Activated CD4-positive, alpha-beta T cell treated with anti-CD3 and anti-CD28 coated beads, Interleukin-2, amount 50 U/mL, for 24 hours (primary cell): ENCODE measurements around the gene OSBPL8.

Experiments used
- DNase-seq, 2 donors: peaks; one replicate each; pipeline ENCODE4 v3.0.0-alpha.2; 2020; ENCODE audit warnings: low read depth in 1 of 2, low spot score in 1 of 2

OSBPL8 gene

DNA sequence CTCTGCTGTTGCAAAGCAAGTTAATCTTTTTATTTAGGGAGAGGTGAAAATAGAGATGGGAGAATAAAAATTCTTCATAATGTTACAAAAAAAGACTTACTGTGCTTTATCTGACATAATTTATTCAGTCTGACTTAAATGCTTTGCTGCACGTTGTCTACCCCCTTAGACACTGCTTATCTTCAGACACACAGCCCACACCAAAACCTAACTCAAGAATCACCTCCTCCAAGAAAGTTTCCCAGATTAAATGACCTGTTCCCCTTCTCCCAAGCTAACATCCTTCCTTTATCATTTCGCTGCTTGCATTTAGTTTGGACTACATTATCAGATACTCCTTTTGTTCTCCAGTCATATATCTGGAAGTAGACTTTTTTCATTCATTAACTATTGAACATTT is 3.8 kb downstream of the OSBPL8 start:
- DNase-seq, result no peak

DNA sequence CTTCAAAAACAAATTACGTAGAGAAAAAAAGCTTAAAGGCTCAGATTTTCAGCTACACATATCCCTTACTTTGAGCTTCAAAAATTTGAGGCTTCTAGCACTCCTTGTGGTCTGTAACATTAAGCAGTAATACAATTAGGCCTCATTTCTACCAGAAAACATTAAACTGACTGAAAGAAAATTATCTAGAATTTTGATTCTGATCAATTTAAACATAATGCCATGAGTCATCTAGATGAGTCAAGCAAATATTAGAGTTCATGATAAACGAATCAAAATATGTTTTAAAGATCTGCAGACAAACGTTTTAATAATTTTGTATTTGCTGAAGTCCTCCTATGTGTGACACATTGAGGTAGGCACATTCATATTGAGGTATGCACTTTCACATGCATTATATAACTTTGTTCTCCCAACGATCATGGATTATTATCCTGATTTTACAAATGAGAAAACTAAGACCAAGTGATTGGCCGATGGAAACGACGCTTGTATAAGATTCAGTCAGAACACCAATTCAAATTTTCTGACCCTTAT is 4.3 kb downstream of the OSBPL8 start:
- DNase-seq, result no peak

GRCh38 chr12:76554405-76555230 is 5.0 kb downstream of the OSBPL8 start:
- DNase-seq, result no peak

- DNase-seq, result no peak
Observed at GRCh38 chr12:76552343-76552938, 7.1 kb downstream of the OSBPL8 start.

DNA sequence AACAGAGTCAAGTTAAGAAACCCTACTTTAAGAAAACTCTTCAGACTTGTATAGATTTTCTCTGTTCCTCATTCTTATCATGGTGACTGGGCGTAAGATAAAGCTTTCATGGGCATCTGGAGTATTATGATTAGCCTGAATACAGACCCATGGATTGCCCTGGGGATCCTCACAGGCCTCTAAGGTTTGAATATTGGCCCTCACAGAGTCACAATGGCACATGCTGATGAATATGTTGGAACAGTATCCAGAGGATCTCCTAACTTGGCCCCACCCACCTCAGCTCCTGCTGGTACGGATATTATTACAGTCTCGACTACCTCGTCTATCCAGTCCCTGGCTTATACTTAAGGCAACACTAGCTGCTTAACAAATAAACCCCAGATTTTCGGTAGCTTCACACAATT is 8.1 kb downstream of the OSBPL8 start:
- DNase-seq, result no peak

GRCh38 chr12:76549131-76549530 is 10.4 kb downstream of the OSBPL8 start:
- no peak for DNase-seq

- no peak for DNase-seq
Observed at GRCh38 chr12:76548222-76548837, 11.2 kb downstream of the OSBPL8 start.

DNA sequence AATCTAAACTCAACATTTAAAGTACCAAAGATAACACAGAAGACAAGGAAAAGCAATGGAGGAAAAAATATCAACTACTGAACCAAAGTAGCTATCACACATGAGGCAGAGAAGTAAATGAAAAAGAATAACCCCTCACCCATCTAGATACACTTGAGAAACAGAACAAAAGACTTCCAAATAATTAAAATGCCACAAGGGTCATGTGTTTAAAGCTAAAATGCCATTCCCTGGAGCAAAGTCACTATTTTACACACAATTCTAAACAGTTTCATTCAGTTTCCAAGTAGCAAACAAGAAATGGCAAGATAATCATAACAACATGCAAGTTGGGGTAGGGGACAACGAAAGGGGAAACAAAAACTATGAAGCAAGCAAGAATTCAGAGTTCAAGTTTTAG is 12.0 kb downstream of the OSBPL8 start:
- no peak for DNase-seq

GRCh38 chr12:76546889-76547288 is 12.7 kb downstream of the OSBPL8 start:
- no peak for DNase-seq

GRCh38 chr12:76545486-76545885 is 14.1 kb downstream of the OSBPL8 start:
- DNase-seq, result no peak

- no peak for DNase-seq
Observed at GRCh38 chr12:76544601-76545261, 14.8 kb downstream of the OSBPL8 start.

DNA sequence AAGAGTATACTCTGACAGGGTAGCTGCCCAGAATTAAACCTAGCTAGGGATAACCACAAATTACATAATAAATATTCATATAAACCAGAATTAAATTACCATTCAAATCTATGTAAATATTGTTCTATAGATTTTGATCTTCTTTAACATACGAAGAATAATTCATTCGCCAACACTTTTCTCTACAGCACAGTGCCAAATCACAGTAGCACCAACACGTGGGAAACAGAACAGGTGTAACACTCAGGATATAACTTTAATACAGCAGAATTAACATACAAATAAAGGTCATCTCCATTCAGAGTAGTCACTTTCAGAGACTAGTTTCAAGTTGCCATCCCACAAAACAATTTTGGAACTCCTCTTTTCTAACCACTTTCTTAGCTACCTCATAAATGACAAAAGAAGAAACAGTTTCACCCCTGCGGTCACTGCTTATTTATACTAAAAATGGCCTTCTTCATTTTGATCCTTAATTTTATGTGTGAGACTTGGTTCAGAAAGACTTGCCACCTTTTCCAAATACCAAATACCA is 15.7 kb downstream of the OSBPL8 start:
- no peak for DNase-seq

- DNase-seq, result no peak
Observed at GRCh38 chr12:76542908-76543307, 16.7 kb downstream of the OSBPL8 start.

- DNase-seq, result no peak
Observed at GRCh38 chr12:76539727-76540126, 19.8 kb downstream of the OSBPL8 start.

DNA sequence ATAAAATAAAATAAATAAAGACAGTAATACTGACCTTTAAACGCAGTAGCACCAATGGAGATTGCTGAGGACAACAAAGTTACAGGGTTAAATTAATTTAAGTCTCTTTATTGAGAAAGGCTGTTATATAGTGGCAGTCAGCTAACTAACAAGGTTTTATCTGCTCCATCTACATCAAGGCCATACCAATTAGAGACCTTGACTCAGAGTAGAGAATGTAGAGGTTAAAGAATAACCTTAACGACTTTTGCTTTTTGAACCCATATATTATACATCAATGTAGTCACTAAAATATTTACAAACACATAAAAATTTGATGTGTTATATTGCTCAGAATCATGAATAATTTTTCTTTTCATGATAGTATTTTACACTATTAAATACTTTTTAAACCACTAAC is 21.6 kb downstream of the OSBPL8 start:
- DNase-seq, result no peak

- no peak for DNase-seq
Observed at GRCh38 chr12:76536546-76536945, 23.0 kb downstream of the OSBPL8 start.

DNA sequence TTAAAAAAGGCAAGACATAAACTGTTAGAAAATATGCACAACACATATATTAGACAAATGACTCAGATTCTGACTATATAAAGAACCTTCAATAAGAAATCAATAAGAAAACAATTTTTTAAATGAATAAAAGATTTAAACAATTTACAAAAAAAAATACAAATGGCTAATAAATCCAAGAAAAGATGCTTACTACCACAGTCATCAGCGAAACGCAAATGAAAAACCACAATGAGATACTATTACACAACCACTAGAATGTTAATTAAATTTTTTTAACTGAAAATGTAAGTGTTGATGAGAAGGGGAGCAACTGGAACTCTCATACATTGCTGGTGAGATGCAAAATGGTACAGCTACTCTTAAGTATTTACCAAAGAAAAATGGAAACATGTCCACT is 24.4 kb downstream of the OSBPL8 start:
- no peak for DNase-seq

DNA sequence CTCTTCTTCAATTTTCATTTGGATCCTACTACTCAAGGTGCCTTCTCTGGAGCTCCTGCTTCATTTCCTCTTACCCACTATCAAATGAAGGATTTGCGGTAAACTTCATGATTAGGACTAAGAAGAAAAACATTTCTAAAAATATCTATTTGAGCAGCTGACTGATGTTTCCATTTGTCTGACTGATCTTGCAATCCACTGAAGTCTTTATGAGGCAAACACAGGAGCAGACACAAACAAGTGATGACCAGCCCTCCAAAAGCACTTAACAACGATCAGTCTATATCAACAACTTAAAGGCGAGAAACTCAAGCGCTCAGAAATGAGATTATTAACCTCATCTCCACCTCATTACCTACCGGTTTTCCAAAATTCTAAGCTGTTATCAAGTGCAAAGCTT is 26.2 kb downstream of the OSBPL8 start:
- no peak for DNase-seq

DNA sequence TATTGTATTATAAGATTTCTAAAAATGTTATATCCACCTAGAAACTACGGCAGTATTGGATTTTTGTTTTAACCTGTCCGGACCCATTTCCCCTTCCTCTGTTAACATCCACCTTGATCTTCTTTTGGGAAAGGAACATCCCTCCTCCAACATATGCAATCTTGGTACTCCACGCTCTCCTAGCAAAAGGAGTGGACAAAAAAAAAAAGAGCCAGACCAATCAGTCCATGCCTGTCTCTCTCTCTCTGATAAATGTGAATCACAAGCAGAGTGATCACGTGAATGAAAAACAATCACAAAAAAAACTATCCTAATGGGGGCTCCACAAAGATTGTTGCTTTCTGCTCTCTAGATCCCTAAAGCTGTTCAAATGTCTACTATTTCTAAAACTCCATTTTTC is 27.1 kb downstream of the OSBPL8 start:
- DNase-seq, result no peak

DNA sequence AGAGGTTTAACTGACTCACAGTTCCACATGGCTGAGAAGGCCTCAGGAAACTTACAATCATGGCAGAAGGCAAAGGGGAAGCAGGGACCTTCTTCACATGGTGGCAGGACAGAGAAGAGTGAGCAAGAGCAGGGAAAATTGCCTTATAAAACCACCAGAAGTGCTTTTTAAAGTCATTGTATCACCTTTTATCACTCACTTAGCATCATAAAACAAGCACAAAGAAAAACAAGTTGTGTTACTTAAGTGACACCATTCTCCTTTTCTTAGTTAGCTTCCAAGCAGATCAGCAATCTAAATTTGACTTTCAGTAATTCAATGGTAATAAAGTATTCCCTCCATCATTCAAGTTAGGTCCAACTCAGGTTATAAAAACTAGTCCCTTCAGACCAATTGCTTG is 28.5 kb downstream of the OSBPL8 start:
- DNase-seq, result no peak

GRCh38 chr12:76530516-76530915 is 29.1 kb downstream of the OSBPL8 start:
- DNase-seq, result no peak
